ENCODE data around the gene CCR4.
"Not testable (repeated sequence)": the region's sequence is repeated elsewhere in the genome, so short reads cannot be mapped to it uniquely, and the experiment has no call there.

CCR4 gene

GRCh38 chr3:32984918-32985317, 33.5 kb downstream of the CCR4 start:
- DNase-seq, result not testable (repeated sequence)

- no peak for DNase-seq
These were observed 37.7 kb downstream of the CCR4 start for GRCh38 chr3:32989171-32989570.

DNA sequence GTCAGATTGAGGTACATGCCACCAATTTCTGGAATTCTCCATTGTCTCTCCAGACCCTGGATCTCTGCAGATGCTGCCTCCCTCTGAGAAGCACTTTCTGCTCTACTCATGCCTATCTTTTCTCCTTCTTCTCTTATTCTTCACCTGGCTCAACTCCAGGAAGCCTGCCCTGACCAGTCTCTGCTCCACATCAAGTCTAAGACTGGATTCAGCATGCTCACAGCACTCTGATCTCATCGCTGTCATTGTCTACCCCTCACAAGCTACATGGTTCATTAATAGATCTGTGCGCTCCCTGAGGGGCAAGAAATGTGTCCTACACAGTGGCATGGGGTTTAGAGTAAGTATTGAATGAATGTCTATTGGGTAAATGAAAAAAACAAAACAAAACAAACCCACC, 38.7 kb downstream of the CCR4 start:
- no peak for DNase-seq

DNA sequence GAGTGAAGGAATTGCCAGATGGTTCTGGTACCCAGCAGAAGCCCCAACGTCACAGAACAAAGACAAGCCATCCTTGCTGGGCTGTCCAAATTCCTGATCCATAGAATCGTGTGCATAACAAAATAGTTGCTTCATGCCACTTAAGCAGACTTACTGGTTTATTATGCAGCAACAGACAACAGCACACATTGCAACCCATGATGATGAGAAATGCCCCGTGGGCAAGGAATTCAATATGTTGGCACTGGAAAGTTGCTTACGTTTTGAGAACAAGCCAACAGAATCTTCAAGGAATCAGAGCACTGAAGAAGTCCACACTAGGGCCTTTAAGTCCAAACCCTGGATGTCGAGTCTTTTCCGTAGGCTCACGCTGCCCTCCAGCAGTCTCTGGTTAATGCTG, 40.3 kb downstream of the CCR4 start:
- DNase-seq, result no peak

- no peak for DNase-seq
These were observed 40.9 kb downstream of the CCR4 start for GRCh38 chr3:32992310-32992686.

DNA sequence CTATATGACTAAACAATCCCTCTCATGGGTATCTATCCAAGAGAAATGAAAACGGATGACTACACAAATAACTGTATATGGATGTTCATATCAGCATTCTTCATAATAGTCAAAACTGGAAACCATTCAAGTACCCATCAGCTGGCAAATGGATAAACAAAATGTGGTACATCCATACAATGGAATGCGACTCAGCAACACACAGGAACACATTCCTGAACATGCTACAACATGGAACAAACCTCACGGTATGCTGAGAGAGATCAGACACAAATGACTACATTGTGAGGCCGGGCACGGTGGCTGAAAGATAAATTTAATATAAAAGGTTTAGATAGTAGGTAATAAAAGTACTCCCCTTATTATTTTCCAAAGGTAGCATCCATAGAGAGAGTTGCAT, 42.6 kb downstream of the CCR4 start:
- DNase-seq, result no peak

- DNase-seq, result no peak
These were observed 43.7 kb downstream of the CCR4 start for GRCh38 chr3:32995098-32995497.

DNA sequence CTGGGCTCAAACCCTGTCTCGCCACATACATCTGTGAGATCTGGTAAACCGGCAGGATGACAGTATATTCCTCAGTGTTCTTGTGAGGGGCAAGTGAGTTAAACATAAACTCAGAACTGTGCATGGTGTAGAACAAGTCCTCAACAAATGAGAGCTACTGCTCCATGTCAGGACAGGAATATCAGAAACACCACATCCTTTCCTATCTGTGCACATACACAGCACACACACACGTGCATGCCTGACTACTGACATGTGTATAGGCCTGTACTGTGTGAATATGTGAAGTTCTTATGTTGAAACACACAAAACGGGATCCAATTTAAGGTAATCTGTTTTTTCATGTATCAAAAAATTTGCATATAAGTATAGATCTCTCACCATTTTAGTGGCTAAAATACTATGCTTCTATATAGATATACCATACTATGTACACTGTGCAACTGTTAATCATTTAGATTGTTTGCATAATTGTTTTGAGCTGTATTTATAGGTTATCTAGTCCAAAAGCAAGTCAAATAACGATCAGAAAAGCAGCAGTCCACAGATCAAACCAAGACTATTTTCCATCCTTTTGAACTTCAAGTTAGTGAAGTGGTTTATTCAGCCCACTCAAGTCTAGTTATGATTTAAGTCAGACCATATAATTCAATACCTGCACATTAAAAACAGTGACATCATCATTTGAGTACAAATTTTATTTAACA, 44.8 kb downstream of the CCR4 start:
- no peak for DNase-seq

GRCh38 chr3:32996755-32997091, 45.3 kb downstream of the CCR4 start:
- no peak for DNase-seq

GRCh38 chr3:32998631-32999451, 47.4 kb downstream of the CCR4 start:
- no peak for DNase-seq

- no peak for DNase-seq
These were observed 49.4 kb downstream of the CCR4 start for GRCh38 chr3:33000691-33001385.

- DNase-seq, result peak; percentile 3
These were observed 50.4 kb downstream of the CCR4 start for GRCh38 chr3:33001889-33002288.

- DNase-seq, result no peak
These were observed 51.9 kb downstream of the CCR4 start for GRCh38 chr3:33003308-33003707.

DNA sequence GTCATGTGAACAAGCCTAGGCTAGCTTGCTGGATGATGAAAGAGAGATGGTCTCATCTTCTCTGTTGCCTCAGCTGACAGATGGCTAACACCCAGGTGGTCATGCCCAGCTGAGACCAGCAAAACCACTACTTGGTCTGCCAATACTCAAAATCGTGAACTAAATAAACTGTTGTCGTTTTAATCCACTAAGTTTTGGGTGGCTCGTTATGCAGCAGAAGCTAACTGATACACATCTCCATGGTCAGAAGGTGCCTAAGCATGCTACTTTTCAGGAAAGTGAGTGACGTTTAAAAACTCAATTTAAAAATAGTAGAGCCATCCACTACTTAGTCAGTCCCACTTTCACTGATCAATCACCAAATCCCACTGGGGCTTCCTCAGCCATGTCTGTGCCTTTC, 52.8 kb downstream of the CCR4 start:
- no peak for DNase-seq

DNA sequence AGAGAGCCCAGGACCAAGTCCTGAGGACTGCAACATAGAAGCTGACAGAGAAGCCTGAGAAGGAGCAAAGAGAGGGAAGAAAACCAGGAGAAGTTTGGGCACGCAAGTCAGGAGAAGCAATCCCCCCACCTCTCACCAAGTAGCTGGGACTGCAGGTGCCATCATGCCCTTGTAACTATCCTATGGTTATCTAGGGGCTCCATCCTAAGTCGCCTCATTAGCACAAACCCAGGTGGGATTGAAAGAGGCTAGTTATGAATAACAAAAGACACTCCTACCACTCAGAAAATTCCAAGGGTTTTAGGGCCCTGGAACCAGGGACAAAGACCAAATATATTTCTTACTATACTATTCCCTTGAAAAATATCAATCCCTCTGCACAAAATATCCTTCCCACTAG, 53.5 kb downstream of the CCR4 start:
- no peak for DNase-seq

Data from GF-D8 (cell line).